Measurements from ENCODE around the gene SLC22A14.

- no peak for TF ChIP-seq CTCF (IDR thresholded peaks at IDR 0.05)
- no peak for TF ChIP-seq EZH2 (IDR thresholded peaks at IDR 0.05)
These were observed 65.5 kb downstream of the SLC22A14 start for GRCh38 chr3:38347421-38348200.
